OCI-LY7 (cell line): ENCODE measurements around the gene ZNF827. TPM values are rescaled to one million over a fixed set of nuclear protein-coding genes. Genes with fewer than 3 reads are reported as not detected.

ENCODE experiments used
- BruUV-seq: library from RNA; stranded (reverse); fragments of 400-500 nt; replicated peaks from 2 replicates; lab custom pipeline; 2021; lab: Mats Ljungman, UMichigan
- CTCF ChIA-PET: fragments of 300-600 bp; sonication (Branson Sonifier 250); formaldehyde crosslinking; loops from one replicate; lab custom pipeline; 2022; ENCODE audit warnings: antibody characterized with exemption; ENCODE audit not compliant: unreplicated experiment; lab: Charles Lee
- POLR2A ChIA-PET: fragments of 300-600 bp; sonication (Branson Sonifier 250); formaldehyde crosslinking; loops from one replicate; lab custom pipeline; 2022; ENCODE audit warnings: antibody characterized with exemption; lab: Charles Lee
- DNase-seq: peaks from one replicate; pipeline ENCODE4 v3.0.0-alpha.2; 2015; ENCODE audit warnings: low spot score
- H2AFZ ChIP-seq: fragments of 200-600 bp; sonication (generic), shearing (Covaris generic); 2 replicates; pipeline ENCODE4 v1.6.1; 2014; ENCODE audit warnings: mild to moderate bottlenecking, antibody characterized with exemption, low read length, moderate library complexity
- H3K27ac ChIP-seq: fragments of 200-600 bp; sonication (generic); 2 replicates; pipeline ENCODE4 v1.5.1; 2014; ENCODE audit warnings: mixed run types, low read depth, mild to moderate bottlenecking, moderate library complexity, low read length, inconsistent platforms; ENCODE audit not compliant: poor library complexity, severe bottlenecking
- H3K36me3 ChIP-seq: fragments of 200-600 bp; sonication (generic); 2 replicates; pipeline ENCODE4 v1.6.1; 2014; ENCODE audit warnings: mild to moderate bottlenecking, antibody characterized with exemption, low read length, moderate library complexity, mixed read lengths; ENCODE audit not compliant: insufficient read depth
- H3K4me1 ChIP-seq: fragments of 200-600 bp; sonication (generic); 2 replicates; pipeline ENCODE4 v1.5.1; 2014; ENCODE audit warnings: mild to moderate bottlenecking, low read length; ENCODE audit not compliant: insufficient read depth, poor library complexity, severe bottlenecking
- H3K4me2 ChIP-seq: fragments of 200-600 bp; sonication (generic); 2 replicates; pipeline ENCODE4 v1.6.1; 2014; ENCODE audit warnings: mild to moderate bottlenecking, low read length
- H3K4me3 ChIP-seq: fragments of 200-600 bp; sonication (generic); 2 replicates; pipeline ENCODE4 v1.5.1; 2014; ENCODE audit warnings: mild to moderate bottlenecking, low read depth, low read length; ENCODE audit not compliant: poor library complexity, severe bottlenecking
- H3K79me2 ChIP-seq: fragments of 200-600 bp; sonication (generic); 2 replicates; pipeline ENCODE4 v1.6.1; 2016; ENCODE audit warnings: low read depth, mild to moderate bottlenecking, low read length, moderate library complexity, mixed read lengths; ENCODE audit not compliant: insufficient read depth
- H3K9me2 ChIP-seq: fragments of 200-600 bp; sonication (generic); 2 replicates; pipeline ENCODE4 v1.6.1; 2016; ENCODE audit warnings: mild to moderate bottlenecking, low read length, mixed read lengths; ENCODE audit not compliant: insufficient read depth
- H3K9me3 ChIP-seq: fragments of 200-600 bp; sonication (generic); 2 replicates; pipeline ENCODE4 v1.6.1; 2014; ENCODE audit warnings: mild to moderate bottlenecking, mixed run types, low read length, mixed read lengths
- H4K20me1 ChIP-seq: fragments of 200-600 bp; sonication (generic); 2 replicates; pipeline ENCODE4 v1.6.1; 2014; ENCODE audit warnings: mild to moderate bottlenecking, antibody characterized with exemption, low read length, moderate library complexity, mixed read lengths; ENCODE audit not compliant: insufficient read depth
- CTCF ChIP-seq: fragments of 200-600 bp; sonication (generic); conservative IDR thresholded peaks from 2 replicates; pipeline ENCODE4 v1.5.1; 2014; ENCODE audit warnings: mild to moderate bottlenecking, antibody characterized with exemption, low read length, moderate library complexity, mixed read lengths
- EZH2phosphoT487 ChIP-seq: fragments of 200-600 bp; sonication (generic); IDR thresholded peaks from 2 replicates; pipeline ENCODE4 v1.6.1; 2018; ENCODE audit warnings: low read depth, borderline replicate concordance, mild to moderate bottlenecking, mixed run types, antibody characterized with exemption, low read length, moderate library complexity, mixed read lengths
- intact Hi-C: fragments of 100-400 bp; cut with micrococcal nuclease; formaldehyde crosslinking; loops from one replicate; pipeline ENCODE4 v1.10.0; 2022; ENCODE audit not compliant: unreplicated experiment
- total RNA-seq, 2 experiments: library from RNA; depleted of rRNA in 1 of 2; stranded (reverse); fragments of >200 nt in 1 of 2; shearing (Covaris generic) in 1 of 2; gene quantifications; 2 replicates each; pipeline ENCODE4 v1.2.3, GENCODE V29; 2014 to 2022

Gene ZNF827
- total RNA-seq, 2 experiments from 2014 or later = 15.1 to 42.9 TPM

GRCh38 chr4:145763399-145763798 lies 175.2 kb downstream of the ZNF827 start:
- H2AFZ ChIP-seq = no peak overlapping the region
- no peaks in the 10 kb centered on the region for H4K20me1 ChIP-seq
- H3K9me3 ChIP-seq = no peaks in the 10 kb centered on the region
- no peak overlapping the region for H3K4me3 ChIP-seq
- no TSS peak for BruUV-seq
- no peaks in the 10 kb centered on the region for H3K79me2 ChIP-seq
- intact Hi-C loops = no loop called here
- no peak overlapping the region for H3K4me2 ChIP-seq
- DNase-seq = no peak
- no peak overlapping the region for H3K27ac ChIP-seq
- POLR2A ChIA-PET = interaction anchor here (0.6 kb wide), 1 partner anchor 385 kb away, joined by 7 read pairs; no protein-coding TSS in a partner anchor
- H3K9me2 ChIP-seq = no peaks in the 10 kb centered on the region
- CTCF ChIA-PET = no interaction called here
- peaks cover 97% of the 10 kb centered on the region for H3K36me3 ChIP-seq
- TF ChIP-seq CTCF (no peak), EZH2phosphoT487 (no peak)
- no peaks in the 10 kb centered on the region for H3K4me1 ChIP-seq

- DNase-seq = no peak
- no peaks in the 10 kb centered on the region for H3K4me1 ChIP-seq
- H3K4me2 ChIP-seq = no peak overlapping the region
- no TSS peak for BruUV-seq
- H2AFZ ChIP-seq = no peak overlapping the region
- H3K9me3 ChIP-seq = no peaks in the 10 kb centered on the region
- no peak for TF ChIP-seq EZH2phosphoT487
- TF ChIP-seq CTCF = no peak
- H3K27ac ChIP-seq = no peak overlapping the region
- ChIA-PET CTCF (no interaction called here), POLR2A (interaction anchor here (0.6 kb wide), 2 partner anchors 17 to 386 kb away, joined by 4 to 7 read pairs; no protein-coding TSS in a partner anchor)
- no peaks in the 10 kb centered on the region for H3K79me2 ChIP-seq
- H3K9me2 ChIP-seq = no peaks in the 10 kb centered on the region
- no peak overlapping the region for H3K4me3 ChIP-seq
- no peaks in the 10 kb centered on the region for H4K20me1 ChIP-seq
- peaks cover 95% of the 10 kb centered on the region for H3K36me3 ChIP-seq
- intact Hi-C loops = no loop called here
Measured at GRCh38 chr4:145762719-145763118, 175.9 kb downstream of the ZNF827 start.

GRCh38 chr4:145760961-145761929 lies 177.4 kb downstream of the ZNF827 start:
- H3K9me2 ChIP-seq = no peaks in the 10 kb centered on the region
- ChIA-PET CTCF (no interaction called here), POLR2A (no interaction called here)
- TF ChIP-seq CTCF (no peak), EZH2phosphoT487 (no peak)
- no peaks in the 10 kb centered on the region for H3K9me3 ChIP-seq
- intact Hi-C loops = no loop called here
- no TSS peak for BruUV-seq
- no peaks in the 10 kb centered on the region for H3K79me2 ChIP-seq
- no peak for DNase-seq
- no peak overlapping the region for H3K4me3 ChIP-seq
- H3K4me1 ChIP-seq = no peaks in the 10 kb centered on the region
- H2AFZ ChIP-seq = no peak overlapping the region
- no peak overlapping the region for H3K27ac ChIP-seq
- peaks cover 80% of the 10 kb centered on the region for H3K36me3 ChIP-seq
- H3K4me2 ChIP-seq = no peak overlapping the region
- no peaks in the 10 kb centered on the region for H4K20me1 ChIP-seq
